SK-N-SH treated with all-trans-retinoic acid at 6 μM for 48 hours (cell line): Measurements from ENCODE around the gene CXCL17.

Experiments used
- ATAC-seq: fragments of 200-7000 bp; cut with Tn5 transposase; 3 replicates; pipeline ENCODE4 v1.9.1; 2020; ENCODE audit warnings: mild to moderate bottlenecking, moderate library complexity
- ARNTL ChIP-seq: fragments of 450-650 bp; formaldehyde crosslinking; IDR thresholded peaks from 2 replicates; pipeline ENCODE4 v1.5.0; 2020; ENCODE audit warnings: low read depth, mild to moderate bottlenecking, moderate library complexity, borderline replicate concordance
- BACH2 ChIP-seq: fragments of 250-450 bp; sonication (Bioruptor Pico); IDR thresholded peaks from 2 replicates; pipeline ENCODE4 v1.9.0; 2021; ENCODE audit warnings: mild to moderate bottlenecking, borderline replicate concordance
- CREB5 ChIP-seq: fragments of 250-450 bp; sonication (Bioruptor Pico); IDR thresholded peaks from 2 replicates; pipeline ENCODE4 v1.5.1; 2020; ENCODE audit warnings: low read depth, mild to moderate bottlenecking, moderate library complexity
- CSDC2 ChIP-seq: fragments of 250-450 bp; sonication (Bioruptor Pico); IDR thresholded peaks from 2 replicates; pipeline ENCODE4 v1.5.0; 2020; ENCODE audit warnings: mild to moderate bottlenecking, moderate library complexity
- CSRNP3 ChIP-seq: fragments of 250-450 bp; sonication (Bioruptor Pico); IDR thresholded peaks from 2 replicates; pipeline ENCODE4 v1.5.1; 2021; ENCODE audit warnings: mild to moderate bottlenecking, moderate library complexity
- ESRRG ChIP-seq: fragments of 250-450 bp; sonication (Bioruptor Pico); IDR thresholded peaks from 2 replicates; pipeline ENCODE4 v1.6.1; 2021; ENCODE audit warnings: mild to moderate bottlenecking
- GLIS3 ChIP-seq: fragments of 250-450 bp; sonication (Bioruptor Pico); IDR thresholded peaks from 2 replicates; pipeline ENCODE4 v1.5.0; 2020; ENCODE audit warnings: mild to moderate bottlenecking, moderate library complexity
- ISL1 ChIP-seq: fragments of 250-450 bp; sonication (Bioruptor Pico); IDR thresholded peaks from 2 replicates; pipeline ENCODE4 v2.1.2; 2022; ENCODE audit warnings: mild to moderate bottlenecking, moderate library complexity
- OSR1 ChIP-seq: fragments of 250-450 bp; sonication (Bioruptor Pico); IDR thresholded peaks from 2 replicates; pipeline ENCODE4 v1.8.0; 2022; ENCODE audit warnings: moderate library complexity, mild to moderate bottlenecking, inconsistent platforms
- PPARA ChIP-seq: fragments of 250-450 bp; sonication (Bioruptor Pico); IDR thresholded peaks from 2 replicates; pipeline ENCODE4 v1.5.0; 2020; ENCODE audit warnings: mild to moderate bottlenecking, borderline replicate concordance
- RARB ChIP-seq: fragments of 250-450 bp; sonication (Bioruptor Pico); IDR thresholded peaks from 2 replicates; pipeline ENCODE4 v1.8.0; 2021; ENCODE audit warnings: mild to moderate bottlenecking, moderate library complexity
- SNAI2 ChIP-seq: fragments of 250-450 bp; sonication (Bioruptor Pico); IDR thresholded peaks from 2 replicates; pipeline ENCODE4 v1.5.0; 2020; ENCODE audit warnings: mild to moderate bottlenecking, moderate library complexity
- TCF4 ChIP-seq: fragments of 250-450 bp; sonication (Bioruptor Pico); IDR thresholded peaks from 2 replicates; pipeline ENCODE4 v1.8.0; 2021; ENCODE audit warnings: mild to moderate bottlenecking, moderate library complexity, borderline replicate concordance
- ZC3H10 ChIP-seq: fragments of 250-450 bp; sonication (Bioruptor Pico); IDR thresholded peaks from 2 replicates; pipeline ENCODE4 v1.5.1; 2021; ENCODE audit warnings: mild to moderate bottlenecking, moderate library complexity
- ZFP3 ChIP-seq: fragments of 250-450 bp; sonication (Bioruptor Pico); IDR thresholded peaks from 2 replicates; pipeline ENCODE4 v1.5.0; 2020; ENCODE audit warnings: mild to moderate bottlenecking, moderate library complexity
- ZNF565 ChIP-seq: fragments of 450-650 bp; formaldehyde crosslinking; conservative IDR thresholded peaks from 2 replicates; pipeline ENCODE4 v1.5.0; 2020; ENCODE audit warnings: low read depth, mild to moderate bottlenecking, moderate library complexity
- ZNF70 ChIP-seq: fragments of 450-650 bp; formaldehyde crosslinking; IDR thresholded peaks from 2 replicates; pipeline ENCODE4 v1.5.0; 2020; ENCODE audit warnings: mild to moderate bottlenecking, moderate library complexity

Gene CXCL17

GRCh38 chr19:42401365-42402303 is 41.1 kb downstream of the CXCL17 start:
- TF ChIP-seq TCF4 (CRISPR knock-in tag) = no peak
- no peak for TF ChIP-seq BACH2 (CRISPR knock-in tag)
- TF ChIP-seq CSRNP3 (CRISPR knock-in tag) = no peak
- no peak for TF ChIP-seq SNAI2 (CRISPR knock-in tag)
- no peak for TF ChIP-seq GLIS3
- TF ChIP-seq ZFP3 (CRISPR knock-in tag) = no peak
- TF ChIP-seq RARB (CRISPR knock-in tag) = no peak
- TF ChIP-seq CSDC2 = no peak
- TF ChIP-seq ZNF70 = no peak
- TF ChIP-seq ZNF565 = no peak
- no peak for TF ChIP-seq ISL1 (CRISPR knock-in tag)
- TF ChIP-seq, all 23 proteins: peak for 0
- peak; percentile 68 for ATAC-seq

GRCh38 chr19:42400404-42400803 is 42.3 kb downstream of the CXCL17 start:
- no peak for TF ChIP-seq OSR1 (CRISPR knock-in tag)
- TF ChIP-seq ISL1 (CRISPR knock-in tag) = no peak
- no peak for TF ChIP-seq BACH2 (CRISPR knock-in tag)
- no peak for TF ChIP-seq CSRNP3 (CRISPR knock-in tag)
- no peak for TF ChIP-seq GLIS3
- TF ChIP-seq ESRRG (CRISPR knock-in tag) = no peak
- no peak for TF ChIP-seq ZNF70
- no peak for TF ChIP-seq PPARA
- TF ChIP-seq TCF4 (CRISPR knock-in tag) = no peak
- TF ChIP-seq ZFP3 (CRISPR knock-in tag) = no peak
- no peak for TF ChIP-seq CSDC2
- TF ChIP-seq, all 23 proteins: peak for 0
- no peak for ATAC-seq

GRCh38 chr19:42397263-42398166 is 45.2 kb downstream of the CXCL17 start:
- ATAC-seq = no peak

GRCh38 chr19:42396381-42397262 is 46.1 kb downstream of the CXCL17 start:
- TF ChIP-seq ZNF70 (peak; percentile 37; the same call in 1 of the 2 replicates), ISL1 (CRISPR knock-in tag) (no peak), CSDC2 (no peak), ZFP3 (CRISPR knock-in tag) (peak; percentile 54; the same call in 1 of the 2 replicates), ZC3H10 (no peak), GLIS3 (no peak)
- peak; percentile 97 for ATAC-seq

More at GRCh38 chr19:42397263-42398166, 45.2 kb downstream of the CXCL17 start:
- TF ChIP-seq GLIS3 (no peak), TCF4 (CRISPR knock-in tag) (no peak)

GRCh38 chr19:42394751-42395150 is 48.0 kb downstream of the CXCL17 start:
- ATAC-seq = no peak
- TF ChIP-seq CREB5 (CRISPR knock-in tag) = no peak
- no peak for TF ChIP-seq PPARA

- no peak for ATAC-seq
- TF ChIP-seq CSDC2 (no peak), SNAI2 (CRISPR knock-in tag) (no peak), ARNTL (CRISPR knock-in tag) (no peak)
These were observed 50.6 kb downstream of the CXCL17 start for GRCh38 chr19:42392165-42392564.
